A549 (cell line): ENCODE measurements around the gene UGT1A10.

ENCODE experiments used
- KDM5A ChIP-seq: fragments of 200-600 bp; sonication (generic); IDR thresholded peaks from 2 replicates; pipeline ENCODE4 v1.6.1; 2016; ENCODE audit warnings: antibody characterized with exemption, mild to moderate bottlenecking
- ZNF302 ChIP-seq: fragments of 250-450 bp; sonication (Bioruptor Pico); IDR thresholded peaks from 2 replicates; pipeline ENCODE4 v1.9.0; 2021; ENCODE audit warnings: inconsistent platforms, mild to moderate bottlenecking, moderate library complexity
- TF ChIP-seq, protein P1 (sequence below): fragments of >200 bp; sonication (Bioruptor Twin); formaldehyde crosslinking; IDR thresholded peaks from 3 replicates; pipeline ENCODE4 v1.5.1; 2016

DNA sequence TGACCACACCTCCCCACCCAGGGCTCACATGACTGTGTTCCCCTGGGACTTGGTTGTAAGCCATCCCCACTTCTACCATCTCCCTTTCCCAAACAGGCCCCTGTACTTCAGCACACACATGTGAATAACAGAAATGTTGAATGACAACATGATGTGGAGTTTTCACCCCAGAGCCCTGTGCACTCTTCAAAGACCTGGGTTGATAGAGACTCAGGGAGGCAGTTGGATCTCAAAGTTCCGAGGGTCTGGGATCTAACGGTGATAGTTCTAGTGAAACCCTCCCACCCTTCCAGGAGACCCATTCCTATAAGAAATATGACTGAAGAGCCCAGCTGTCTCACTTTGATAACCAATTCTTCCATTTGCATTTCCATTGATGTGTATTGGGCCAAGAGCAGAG lies 141.8 kb downstream of the UGT1A10 start, which contains the start of gene MROH2A:
- TF ChIP-seq KDM5A (no peak), ZNF302 (no peak)
- TF ChIP-seq, protein P1, sequence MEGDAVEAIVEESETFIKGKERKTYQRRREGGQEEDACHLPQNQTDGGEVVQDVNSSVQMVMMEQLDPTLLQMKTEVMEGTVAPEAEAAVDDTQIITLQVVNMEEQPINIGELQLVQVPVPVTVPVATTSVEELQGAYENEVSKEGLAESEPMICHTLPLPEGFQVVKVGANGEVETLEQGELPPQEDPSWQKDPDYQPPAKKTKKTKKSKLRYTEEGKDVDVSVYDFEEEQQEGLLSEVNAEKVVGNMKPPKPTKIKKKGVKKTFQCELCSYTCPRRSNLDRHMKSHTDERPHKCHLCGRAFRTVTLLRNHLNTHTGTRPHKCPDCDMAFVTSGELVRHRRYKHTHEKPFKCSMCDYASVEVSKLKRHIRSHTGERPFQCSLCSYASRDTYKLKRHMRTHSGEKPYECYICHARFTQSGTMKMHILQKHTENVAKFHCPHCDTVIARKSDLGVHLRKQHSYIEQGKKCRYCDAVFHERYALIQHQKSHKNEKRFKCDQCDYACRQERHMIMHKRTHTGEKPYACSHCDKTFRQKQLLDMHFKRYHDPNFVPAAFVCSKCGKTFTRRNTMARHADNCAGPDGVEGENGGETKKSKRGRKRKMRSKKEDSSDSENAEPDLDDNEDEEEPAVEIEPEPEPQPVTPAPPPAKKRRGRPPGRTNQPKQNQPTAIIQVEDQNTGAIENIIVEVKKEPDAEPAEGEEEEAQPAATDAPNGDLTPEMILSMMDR: no peak
